ENCODE measurements around the gene TMEM131.

Gene TMEM131

DNA sequence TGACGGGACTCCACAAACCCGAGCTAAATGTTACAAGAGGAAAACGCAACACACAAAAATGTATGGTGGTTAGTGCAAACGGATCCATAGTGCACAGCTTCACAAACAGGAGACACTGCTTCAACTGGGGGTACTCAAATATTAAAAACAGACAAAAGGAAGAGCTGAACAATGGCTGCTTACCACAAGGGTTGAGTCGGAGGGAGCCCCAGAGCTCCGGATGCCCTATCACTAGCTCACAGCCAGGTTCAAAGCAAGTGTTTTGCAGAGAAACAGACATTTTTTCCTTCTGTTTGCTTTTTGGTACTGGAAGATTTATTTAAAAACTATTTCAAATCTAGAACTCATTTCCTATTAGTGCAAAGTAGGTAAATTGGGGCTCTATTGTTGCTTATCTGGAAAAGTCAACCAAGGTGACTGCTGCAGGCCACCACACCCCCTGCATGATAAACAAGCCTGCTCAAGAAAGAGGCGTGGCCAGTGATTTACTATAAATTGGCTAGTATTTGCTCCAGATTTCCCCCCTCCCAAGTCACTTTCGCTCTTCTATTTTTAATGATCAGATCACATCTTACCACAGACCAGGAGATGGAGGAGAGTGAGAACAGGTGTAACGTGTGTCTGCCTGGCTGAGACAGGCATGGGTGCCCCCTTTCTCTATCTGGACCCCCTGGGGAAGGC, 235.9 kb downstream of the TMEM131 start:
- DNase-seq (ENCODE audit: low spot score), result no peak

DNA sequence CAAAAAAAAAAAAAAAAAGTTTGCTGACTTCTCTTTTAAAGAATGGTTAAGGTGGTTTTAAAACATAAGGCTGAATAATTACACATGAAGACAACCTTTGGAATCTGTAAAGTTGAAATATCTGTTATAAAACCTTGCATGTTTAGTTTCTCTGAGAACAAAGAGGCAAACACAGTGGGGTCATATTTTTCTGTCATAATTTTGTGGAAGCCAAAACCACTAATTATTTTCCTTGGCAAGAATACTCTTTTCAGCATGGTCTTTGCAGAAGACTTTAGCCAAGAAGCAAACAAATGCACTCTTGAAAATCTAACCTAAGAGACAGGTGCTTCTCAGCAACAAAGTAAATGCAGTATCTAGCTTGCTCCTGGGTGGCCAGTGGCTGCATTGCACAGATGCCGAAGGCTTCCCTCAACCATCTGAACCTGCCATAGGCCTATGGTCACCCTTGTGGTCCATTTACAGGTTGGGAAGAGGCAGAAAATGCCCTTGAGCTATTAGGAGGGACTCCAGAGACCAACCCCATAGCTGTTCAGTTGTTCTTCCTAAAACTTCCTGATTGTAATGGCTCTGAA, 237.5 kb downstream of the TMEM131 start:
- no peak for DNase-seq (ENCODE audit: low spot score)

DNA sequence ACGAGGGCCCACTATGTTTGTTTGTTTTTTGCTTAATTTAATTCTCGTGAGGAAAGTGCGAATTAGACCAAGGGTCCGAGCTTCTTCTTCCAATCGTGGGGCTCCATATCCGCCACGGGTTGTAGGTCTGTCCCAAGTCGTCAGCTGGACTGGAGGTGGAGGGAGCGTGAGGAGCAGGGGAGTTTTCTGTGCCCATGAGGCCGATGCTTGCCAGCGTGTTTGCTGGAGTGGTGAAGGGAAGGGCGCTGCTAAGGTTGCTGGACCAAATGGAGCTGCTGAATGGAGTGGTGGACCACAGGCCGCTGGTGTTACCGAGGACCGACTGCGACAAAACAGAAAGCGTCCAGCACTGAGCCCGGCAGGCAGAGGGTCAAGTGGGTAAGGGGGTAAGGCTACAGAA, 238.7 kb downstream of the TMEM131 start:
- no peak for DNase-seq (ENCODE audit: low spot score)

DNA sequence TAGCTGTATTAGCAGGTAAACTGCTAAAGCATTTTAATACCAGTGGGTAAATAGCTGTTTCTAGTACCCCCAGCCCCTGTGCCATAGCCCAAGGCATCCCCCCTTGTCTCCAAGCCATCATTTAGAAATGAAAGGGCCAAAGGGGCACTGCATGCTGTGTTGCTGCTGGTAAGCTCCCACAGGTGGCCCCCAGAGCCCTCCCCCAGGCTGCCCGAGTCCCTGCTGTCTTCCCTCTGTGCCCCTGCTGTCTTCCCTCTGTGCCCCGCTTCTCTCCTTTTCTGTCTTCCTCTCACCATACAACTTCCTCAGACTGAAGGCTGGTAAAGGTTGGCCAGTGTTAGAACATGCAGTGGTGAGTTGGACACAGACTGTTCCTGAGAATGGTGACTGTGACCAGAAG, 240.3 kb downstream of the TMEM131 start:
- DNase-seq (ENCODE audit: low spot score), result no peak

DNA sequence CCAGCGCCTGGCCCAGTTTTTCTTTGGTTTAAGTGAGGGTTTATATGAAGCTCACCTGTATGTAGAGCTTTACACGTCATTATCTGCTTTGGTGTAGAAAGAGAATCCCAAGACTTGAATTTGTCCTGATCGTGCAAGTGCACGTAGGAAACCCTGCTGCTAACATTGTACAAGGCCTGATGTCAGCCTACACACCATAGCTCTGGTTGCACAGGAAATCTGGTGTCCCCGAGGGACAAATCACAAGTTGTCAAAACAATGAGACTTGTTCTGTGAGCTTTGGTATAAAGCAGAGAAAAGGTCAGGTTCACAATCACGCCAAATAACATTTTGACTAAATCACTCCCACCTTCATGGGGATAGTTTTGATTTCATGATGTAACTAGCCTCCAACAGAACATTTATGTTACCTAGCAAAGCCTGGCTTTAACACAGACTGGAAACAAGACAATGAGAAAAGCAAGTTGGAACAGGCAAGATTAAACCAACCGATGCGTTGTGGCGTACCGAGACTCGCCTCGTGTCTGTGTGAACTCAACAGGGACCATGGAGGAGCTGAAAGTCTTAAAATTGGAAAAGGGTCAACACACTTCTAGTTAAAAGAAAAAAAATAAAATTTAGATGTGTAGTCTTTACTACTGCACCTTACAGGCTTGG, 240.9 kb downstream of the TMEM131 start:
- no peak for DNase-seq (ENCODE audit: low spot score)

DNA sequence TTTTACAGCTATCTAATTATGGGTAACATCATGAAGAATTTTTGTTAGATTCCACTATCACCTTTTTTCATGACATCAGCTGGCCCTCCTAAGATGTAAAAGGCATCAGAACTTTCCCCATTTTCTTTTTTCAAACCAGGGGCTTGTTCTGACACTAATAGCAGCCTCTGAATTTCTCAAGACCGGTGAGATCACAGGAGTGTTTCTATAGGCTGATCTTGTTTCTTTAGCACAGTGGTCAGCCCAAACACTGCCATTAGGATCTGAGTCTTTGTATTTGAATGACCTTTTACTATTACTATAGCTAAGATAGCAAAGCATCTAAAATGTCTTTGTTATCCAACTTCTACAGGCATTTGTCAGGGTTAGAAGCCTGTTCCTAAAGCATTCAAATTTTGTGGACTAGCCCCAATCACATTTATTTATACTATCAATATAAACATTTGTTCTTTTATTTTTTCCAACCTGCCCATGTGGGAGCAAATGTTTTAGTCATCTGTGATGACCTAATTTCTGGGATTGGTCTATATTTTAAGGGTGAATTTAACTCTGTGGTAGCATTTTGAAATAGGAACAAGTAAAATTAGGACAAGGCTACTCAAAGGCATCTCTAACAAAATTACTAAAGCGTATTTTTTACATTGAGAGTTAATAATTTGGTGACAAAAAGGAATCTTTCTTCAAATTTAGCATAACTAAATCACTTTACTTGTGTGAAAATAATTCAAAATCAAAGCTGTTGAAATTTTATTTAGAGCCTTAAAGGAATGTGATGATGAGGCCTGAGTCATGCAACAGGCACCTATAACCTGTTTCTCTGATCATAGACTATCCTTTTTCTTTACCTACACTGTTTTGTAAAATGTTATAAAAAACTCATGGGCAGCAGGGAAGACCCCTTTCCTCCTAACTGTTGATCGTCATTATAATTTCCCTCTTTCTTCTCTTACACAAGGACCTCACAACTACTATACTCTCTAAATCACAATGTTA, 243.1 kb downstream of the TMEM131 start:
- no peak for DNase-seq (ENCODE audit: low spot score)

DNA sequence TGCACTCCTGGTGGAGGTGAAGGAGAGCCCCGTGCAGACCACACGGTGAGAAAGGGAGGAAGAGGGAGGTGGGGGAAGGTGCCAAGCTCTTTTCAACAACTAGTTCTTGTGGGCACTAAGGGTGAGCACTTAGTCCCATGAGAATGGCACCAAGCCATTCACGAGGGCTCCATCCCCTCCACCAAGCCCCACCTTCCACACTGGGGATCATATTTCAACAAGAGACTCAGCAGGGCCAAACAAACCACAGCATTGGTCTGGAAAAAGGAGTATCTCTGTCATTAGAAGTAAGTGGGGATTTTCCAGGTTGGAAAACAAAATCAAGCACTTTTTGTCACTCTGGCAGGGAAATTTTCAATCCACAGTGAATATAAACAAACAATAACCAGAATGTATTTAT, 244.0 kb downstream of the TMEM131 start:
- no peak for DNase-seq (ENCODE audit: low spot score)

DNA sequence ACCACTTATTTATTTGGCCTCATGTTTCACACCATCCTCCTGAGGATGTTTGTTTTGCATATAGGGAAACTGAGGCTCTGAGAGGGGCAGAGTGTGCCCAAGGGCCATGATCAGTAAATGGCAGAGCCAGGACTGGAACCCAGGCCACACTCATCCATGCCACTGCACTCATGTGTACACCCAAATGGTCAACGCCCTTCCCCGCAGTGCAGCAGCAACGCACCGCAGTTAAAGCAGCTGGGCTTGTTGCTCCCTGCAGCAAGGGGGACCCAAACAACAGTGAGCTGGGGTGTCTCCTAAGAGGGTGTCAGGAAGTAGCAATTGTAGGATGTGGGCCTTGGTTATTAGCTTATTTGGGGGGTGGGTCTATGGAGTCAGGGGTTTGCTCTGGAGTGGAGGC, 245.7 kb downstream of the TMEM131 start:
- DNase-seq (ENCODE audit: low spot score), result no peak

DNA sequence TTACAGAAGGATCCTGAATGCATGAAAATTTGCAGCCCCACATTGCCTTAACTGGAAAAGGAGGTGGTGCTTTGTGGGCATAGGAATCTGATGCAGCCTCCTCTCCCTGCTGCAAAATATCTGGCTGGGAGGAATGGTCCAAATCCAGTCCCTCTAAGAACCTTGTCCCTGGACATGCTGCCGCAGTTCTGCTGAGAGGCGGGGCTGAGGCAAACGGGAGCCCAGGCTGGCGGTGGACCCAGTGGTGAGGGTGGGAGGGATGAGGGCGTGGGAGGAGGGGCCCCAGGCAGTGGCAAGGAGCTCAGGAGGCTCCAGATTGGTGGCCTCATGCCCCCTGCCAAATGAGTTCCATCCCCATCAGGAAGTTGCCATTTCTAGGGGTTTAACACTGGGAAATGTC, 246.2 kb downstream of the TMEM131 start:
- no peak for DNase-seq (ENCODE audit: low spot score)

DNA sequence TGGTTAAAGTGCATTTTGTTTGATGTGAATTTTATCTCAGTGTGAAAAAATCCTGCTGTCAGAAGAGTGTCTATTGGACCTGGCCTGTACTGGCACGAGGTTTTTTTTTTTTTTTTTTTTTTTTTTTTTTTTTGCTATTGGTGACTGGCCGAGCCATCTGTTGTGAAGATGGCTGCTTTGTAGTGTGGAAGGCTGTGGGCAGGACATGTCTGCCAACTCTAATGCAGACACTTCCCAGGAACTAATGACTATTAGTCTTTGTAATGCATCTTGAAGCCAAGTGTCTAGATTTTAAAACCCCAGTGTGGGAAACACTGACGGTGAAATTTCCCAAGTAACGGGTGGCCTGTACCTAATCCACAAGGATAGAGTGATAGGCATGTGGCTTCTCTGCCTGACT, 248.0 kb downstream of the TMEM131 start:
- DNase-seq (ENCODE audit: low spot score), result no peak

DNA sequence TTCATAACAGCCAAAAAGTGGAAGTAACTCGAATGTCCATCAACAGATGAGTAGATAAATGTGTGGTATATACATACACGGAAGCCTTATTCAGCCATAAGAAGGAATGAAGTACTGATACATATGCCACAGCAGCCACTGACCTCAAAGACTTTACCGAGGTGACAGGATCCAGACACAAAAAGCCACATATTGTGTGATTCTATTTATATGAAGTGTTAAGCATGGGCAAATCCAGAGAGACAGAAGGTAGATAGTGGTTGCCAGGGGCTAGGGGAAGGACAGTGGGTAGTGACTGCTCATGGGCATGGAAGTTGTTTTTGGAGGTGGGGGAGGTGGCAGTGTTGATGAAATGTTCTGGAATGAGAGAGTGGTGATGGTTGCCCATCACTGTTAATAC, 248.5 kb downstream of the TMEM131 start:
- DNase-seq (ENCODE audit: low spot score), result no peak

DNA sequence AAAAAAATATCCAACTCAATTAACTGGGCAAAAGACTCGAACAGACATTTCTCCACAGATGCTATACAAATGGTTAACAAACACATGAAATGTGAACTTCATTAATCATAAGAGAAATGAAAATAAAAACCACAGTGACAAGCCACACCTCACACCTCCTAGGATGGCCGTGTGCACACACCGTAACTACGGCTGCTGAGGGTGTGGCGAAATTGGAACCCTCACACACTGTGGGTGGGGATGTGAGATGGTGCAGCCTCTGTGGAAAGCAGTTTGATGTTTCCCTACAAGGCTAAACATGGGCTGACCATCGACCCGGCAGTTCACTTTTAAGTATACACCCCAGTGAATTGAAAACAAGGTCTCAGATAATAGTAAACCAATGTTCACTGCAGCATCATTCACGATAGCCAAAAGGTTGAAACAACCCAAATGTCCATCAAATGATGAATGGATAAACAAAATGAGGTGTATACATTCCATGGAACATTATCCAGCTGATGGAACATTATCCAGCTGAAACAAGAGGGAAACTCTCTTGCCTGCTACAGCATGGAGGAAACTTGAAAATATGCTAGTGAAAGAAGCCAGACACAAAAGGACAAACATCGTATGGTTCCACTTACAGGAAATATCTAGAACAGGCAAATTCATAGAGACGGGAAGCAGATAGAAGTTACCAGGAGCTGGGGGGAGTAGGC, 250.1 kb downstream of the TMEM131 start:
- no peak for DNase-seq (ENCODE audit: low spot score)

DNA sequence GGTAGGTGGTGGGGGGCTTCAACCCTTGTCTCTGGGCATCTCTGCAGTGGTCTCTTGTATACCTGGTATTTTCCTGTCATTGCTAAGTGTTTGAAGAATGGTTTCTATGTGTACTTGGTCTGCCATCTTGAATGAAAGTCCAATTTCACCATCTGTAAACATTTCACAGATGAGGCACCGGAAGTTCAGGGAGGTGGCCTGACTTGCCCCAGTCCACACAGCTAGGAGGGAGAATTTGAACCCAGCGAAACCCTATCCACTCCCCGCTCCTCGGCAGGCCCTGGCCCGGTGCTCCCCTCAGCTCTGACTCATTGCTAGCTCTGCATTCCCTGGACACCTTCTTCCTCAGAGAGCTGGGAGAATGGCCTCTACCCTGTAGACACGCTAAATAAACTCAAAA, 251.8 kb downstream of the TMEM131 start:
- DNase-seq (ENCODE audit: low spot score), result no peak

DNA sequence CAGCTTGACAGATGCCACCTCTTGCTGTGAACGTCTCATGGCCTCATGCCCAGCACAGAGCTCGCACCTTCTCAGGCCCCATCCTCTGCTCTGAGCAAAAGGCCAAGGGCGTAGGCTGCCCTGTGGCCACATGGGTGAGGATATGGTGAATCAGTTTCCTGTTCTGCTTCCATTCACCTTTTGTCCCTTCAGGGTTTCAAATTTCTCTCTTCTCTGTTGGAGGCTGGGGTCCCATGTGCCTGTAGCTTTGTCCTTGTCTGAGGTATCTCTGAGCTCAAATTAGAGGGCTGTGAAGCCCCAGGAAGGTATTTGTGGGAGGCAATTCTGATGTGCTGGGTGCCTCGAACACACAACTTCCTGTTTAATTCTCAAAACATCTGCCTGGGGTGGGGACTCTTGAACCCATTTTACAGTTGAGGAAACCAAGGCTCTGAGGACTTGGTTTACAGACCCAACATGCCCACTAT, 253.3 kb downstream of the TMEM131 start:
- DNase-seq (ENCODE audit: low spot score), result no peak

DNA sequence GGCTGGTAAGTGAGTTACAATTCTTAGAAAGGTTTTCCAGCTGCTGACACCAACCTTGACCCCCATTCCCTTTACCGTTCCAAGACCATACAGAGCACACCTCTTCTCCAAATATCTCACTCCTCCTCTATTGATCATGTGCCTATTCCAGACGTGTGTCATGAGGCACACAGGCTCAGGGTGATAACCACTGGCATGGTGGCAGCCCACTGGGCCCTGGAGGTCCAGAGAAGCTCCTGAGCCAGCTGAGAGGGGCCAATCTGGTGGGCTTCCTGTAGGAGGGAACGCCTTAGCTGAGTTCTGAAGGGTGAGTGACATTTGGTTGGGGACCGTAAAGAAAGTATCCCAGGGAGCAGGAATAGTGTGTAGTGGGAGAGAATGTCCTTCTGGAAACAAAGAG, 254.1 kb downstream of the TMEM131 start:
- no peak for DNase-seq (ENCODE audit: low spot score)

DNA sequence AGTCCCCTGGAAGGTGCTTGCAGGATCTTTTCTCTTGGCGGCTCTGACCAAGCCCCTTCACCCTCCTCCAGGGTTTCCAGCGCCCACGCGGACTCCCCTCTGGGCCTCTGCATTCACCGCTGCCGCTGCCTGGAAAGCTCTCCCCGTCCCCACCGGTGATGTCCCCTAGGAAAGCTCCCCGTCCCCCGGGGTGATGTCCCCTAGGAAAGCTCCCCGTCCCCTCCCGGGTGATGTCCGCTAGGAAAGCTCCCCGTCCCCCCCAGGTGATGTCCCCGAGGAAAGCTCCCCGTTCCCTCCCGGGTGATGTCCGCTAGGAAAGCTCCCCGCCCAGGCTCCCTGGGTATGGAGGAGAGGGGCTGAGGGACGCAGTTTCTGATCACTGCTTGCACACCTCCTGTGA, 254.5 kb downstream of the TMEM131 start:
- DNase-seq (ENCODE audit: low spot score), result no peak

DNA sequence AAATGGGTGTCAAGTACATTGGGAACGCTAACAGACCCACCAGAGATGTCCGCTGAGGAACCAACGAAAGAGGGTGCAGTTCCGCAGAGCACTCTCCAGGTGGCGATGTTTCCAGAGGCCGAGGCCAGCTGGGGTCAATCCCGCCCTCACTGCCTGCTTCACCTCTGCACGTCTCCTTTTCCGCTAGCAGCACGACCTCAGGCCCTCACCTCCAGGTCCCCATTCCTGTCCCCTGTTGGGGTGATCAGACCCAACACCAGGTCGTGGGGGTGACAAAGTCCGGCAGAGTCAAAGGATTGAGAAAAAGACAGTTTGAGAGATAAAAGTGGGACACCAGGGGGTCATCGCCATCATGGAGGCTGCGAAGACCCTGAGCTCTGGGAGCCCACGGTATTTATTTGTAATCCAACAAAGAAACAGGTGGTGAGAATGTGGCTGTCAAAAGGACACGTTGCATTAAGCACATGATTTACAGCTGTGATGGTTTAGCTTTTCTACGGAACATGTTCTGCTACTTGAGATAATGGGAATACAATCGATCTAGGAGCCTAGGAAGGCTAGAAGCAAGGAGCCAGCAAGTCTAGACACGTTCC, 255.1 kb downstream of the TMEM131 start:
- peak; percentile 95 for DNase-seq (ENCODE audit: low spot score)

DNA sequence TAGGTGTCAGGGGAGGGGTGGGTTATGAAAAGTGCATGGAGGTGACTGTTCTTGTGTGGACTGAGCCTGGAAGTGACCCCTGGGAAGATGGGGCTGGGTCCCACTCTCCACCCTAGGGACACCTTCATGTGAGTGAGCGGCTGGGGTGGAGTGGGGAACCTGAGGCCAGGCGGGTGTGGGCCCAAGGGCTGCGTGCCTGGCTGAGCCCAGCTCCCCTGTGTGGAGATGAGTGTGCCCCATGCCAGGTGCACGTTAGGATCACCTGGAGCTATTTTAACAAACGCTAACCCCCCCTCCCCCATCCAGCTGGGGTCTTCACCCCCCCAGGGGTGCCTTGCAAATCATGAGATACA, 255.9 kb downstream of the TMEM131 start:
- DNase-seq (ENCODE audit: low spot score), result no peak

DNA sequence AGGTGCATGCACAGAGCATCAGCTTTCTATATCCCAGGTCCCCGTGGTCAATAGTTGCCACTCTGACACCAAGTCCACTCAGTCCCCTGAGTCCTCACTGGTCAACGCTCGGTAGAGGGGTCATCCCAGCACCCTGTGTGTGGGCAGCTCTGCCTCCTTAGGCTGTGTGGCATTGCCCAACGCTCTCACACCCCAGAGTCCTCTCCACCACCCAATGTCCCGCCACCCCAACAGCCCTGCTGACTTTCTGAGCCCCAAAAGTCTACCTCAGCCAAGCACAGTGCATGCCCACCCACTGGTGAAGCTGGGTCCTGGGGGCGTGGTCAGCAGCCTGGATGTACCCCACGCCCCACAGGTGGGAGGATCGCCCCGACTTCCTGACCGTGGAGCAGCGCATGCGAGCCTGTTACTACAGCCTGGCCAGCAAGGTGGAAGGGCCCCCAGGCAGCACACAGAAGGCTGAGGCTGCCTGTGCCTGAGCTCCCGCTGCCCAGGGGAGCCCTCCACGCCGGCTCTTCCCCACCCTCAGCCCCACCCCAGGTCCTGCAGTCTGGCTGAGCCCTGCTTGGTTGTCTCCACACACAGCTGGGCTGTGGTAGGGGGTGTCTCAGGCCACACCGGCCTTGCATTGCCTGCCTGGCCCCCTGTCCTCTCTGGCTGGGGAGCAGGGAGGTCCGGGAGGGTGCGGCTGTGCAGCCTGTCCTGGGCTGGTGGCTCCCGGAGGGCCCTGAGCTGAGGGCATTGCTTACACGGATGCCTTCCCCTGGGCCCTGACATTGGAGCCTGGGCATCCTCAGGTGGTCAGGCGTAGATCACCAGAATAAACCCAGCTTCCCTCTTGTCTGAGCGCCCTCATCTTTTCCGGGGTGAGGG, 256.5 kb downstream of the TMEM131 start:
- no peak for DNase-seq (ENCODE audit: low spot score)

Measured in HuH-7 (cell line).